HG02840 (cell line): ENCODE measurements around the gene FGF12.

ENCODE experiments used
- ATAC-seq: cut with Tn5 transposase; IDR thresholded peaks from one replicate; pipeline ENCODE4 v1.9.1; 2021; ENCODE audit warnings: mild to moderate bottlenecking, moderate library complexity, moderate number of reproducible peaks; ENCODE audit not compliant: unreplicated experiment, low FRiP score

Gene FGF12

GRCh38 chr3:192687488-192688152 lies 39.7 kb downstream of the FGF12 start:
- no peak for ATAC-seq

- ATAC-seq: no peak
Measured at GRCh38 chr3:192685801-192686200, 41.5 kb downstream of the FGF12 start.

GRCh38 chr3:192684151-192684550 lies 43.2 kb downstream of the FGF12 start:
- no peak for ATAC-seq

- no peak for ATAC-seq
Measured at GRCh38 chr3:192675958-192676649, 51.2 kb downstream of the FGF12 start.

GRCh38 chr3:192655628-192656027 lies 71.7 kb downstream of the FGF12 start:
- no peak for ATAC-seq

- ATAC-seq: no peak
Measured at GRCh38 chr3:192655040-192655439, 72.3 kb downstream of the FGF12 start.

- ATAC-seq: no peak
Measured at GRCh38 chr3:192653862-192654261, 73.5 kb downstream of the FGF12 start.

- ATAC-seq: no peak
Measured at GRCh38 chr3:192652727-192653126, 74.6 kb downstream of the FGF12 start.

GRCh38 chr3:192651836-192652512 lies 75.4 kb downstream of the FGF12 start:
- ATAC-seq: no peak

- no peak for ATAC-seq
Measured at GRCh38 chr3:192645437-192645836, 81.9 kb downstream of the FGF12 start.

GRCh38 chr3:192642651-192643050 lies 84.7 kb downstream of the FGF12 start:
- no peak for ATAC-seq

- ATAC-seq: no peak
Measured at GRCh38 chr3:192641919-192642318, 85.4 kb downstream of the FGF12 start.

GRCh38 chr3:192639987-192640386 lies 87.4 kb downstream of the FGF12 start:
- ATAC-seq: no peak

GRCh38 chr3:192637803-192638202 lies 89.5 kb downstream of the FGF12 start:
- no peak for ATAC-seq

- ATAC-seq: no peak
Measured at GRCh38 chr3:192636517-192637444, 90.6 kb downstream of the FGF12 start.

- ATAC-seq: no peak
Measured at GRCh38 chr3:192629429-192629828, 97.9 kb downstream of the FGF12 start.

- no peak for ATAC-seq
Measured at GRCh38 chr3:192621909-192622308, 105.4 kb downstream of the FGF12 start.

GRCh38 chr3:192620275-192620674 lies 107.1 kb downstream of the FGF12 start:
- no peak for ATAC-seq

- no peak for ATAC-seq
Measured at GRCh38 chr3:192611411-192611810, 115.9 kb downstream of the FGF12 start.

- no peak for ATAC-seq
Measured at GRCh38 chr3:192608726-192609600, 118.4 kb downstream of the FGF12 start.
